Glutamatergic neuron (in vitro differentiated cells): ENCODE results near the gene PRR7. TPM values are rescaled to one million over a fixed set of nuclear protein-coding genes. Genes with fewer than 3 reads are reported as not detected.

Experiments
- DNase-seq: peaks from one replicate; pipeline ENCODE4 v3.0.0; 2022
- H3K27ac Mint-ChIP-seq: one replicate; pipeline ENCODE4 v1.8.0; 2020; ENCODE audit warnings: mild to moderate bottlenecking, mixed read lengths, inconsistent platforms; ENCODE audit not compliant: unreplicated experiment
- H3K27me3 Mint-ChIP-seq: one replicate; pipeline ENCODE4 v1.8.0; 2020; ENCODE audit warnings: mild to moderate bottlenecking, moderate library complexity, mixed read lengths, inconsistent platforms; ENCODE audit not compliant: unreplicated experiment
- H3K36me3 Mint-ChIP-seq: one replicate; pipeline ENCODE4 v1.8.0; 2020; ENCODE audit warnings: mild to moderate bottlenecking, mixed read lengths, inconsistent platforms; ENCODE audit not compliant: unreplicated experiment
- H3K4me1 Mint-ChIP-seq: one replicate; pipeline ENCODE4 v1.8.0; 2020; ENCODE audit warnings: mild to moderate bottlenecking, low read depth, mixed read lengths, inconsistent platforms; ENCODE audit not compliant: unreplicated experiment
- H3K4me3 Mint-ChIP-seq: one replicate; pipeline ENCODE4 v1.8.0; 2020; ENCODE audit warnings: mild to moderate bottlenecking, mixed read lengths, inconsistent platforms; ENCODE audit not compliant: unreplicated experiment
- H3K9me3 Mint-ChIP-seq: one replicate; pipeline ENCODE4 v1.8.0; 2020; ENCODE audit warnings: mild to moderate bottlenecking, moderate library complexity, mixed read lengths, inconsistent platforms; ENCODE audit not compliant: unreplicated experiment
- CTCF ChIP-seq: fragments of 200-600 bp; sonication (generic); IDR thresholded peaks from one replicate; pipeline ENCODE4 v1.5.0; 2021; ENCODE audit not compliant: partially characterized antibody, unreplicated experiment
- total RNA-seq: library from RNA; stranded (reverse); fragmentation: NEBNext Ultra II Directional; extraction: Animal tissue kit (Norgen Biotek cat#: 25700); gene quantifications from one replicate; pipeline ENCODE4 v1.2.1, GENCODE V29; 2021; ENCODE audit not compliant: unreplicated experiment

Gene PRR7
- total RNA-seq, 1 donor from 2014 or later: 4.1 TPM

- peak; percentile 47 for DNase-seq
- H3K4me3 Mint-ChIP-seq: peak overlapping the region; percentile 92
- H3K9me3 Mint-ChIP-seq: peaks cover 6% of the 10 kb centered on the region
- H3K36me3 Mint-ChIP-seq: no peaks in the 10 kb centered on the region
- H3K27me3 Mint-ChIP-seq: peaks cover 9% of the 10 kb centered on the region
- peaks cover 4% of the 10 kb centered on the region for H3K4me1 Mint-ChIP-seq
- H3K27ac Mint-ChIP-seq: peak overlapping the region; percentile 90
- TF ChIP-seq CTCF: no peak
Measured at GRCh38 chr5:177403102-177403791, 43.4 kb upstream of the PRR7 start.

GRCh38 chr5:177403792-177404640 is 42.6 kb upstream of the PRR7 start:
- H3K27ac Mint-ChIP-seq: no peak overlapping the region
- peaks cover 4% of the 10 kb centered on the region for H3K4me1 Mint-ChIP-seq
- no peaks in the 10 kb centered on the region for H3K36me3 Mint-ChIP-seq
- H3K4me3 Mint-ChIP-seq: peak overlapping the region; percentile 92
- peaks cover 6% of the 10 kb centered on the region for H3K9me3 Mint-ChIP-seq
- TF ChIP-seq CTCF: peak; percentile 83
- peak; percentile 85 for DNase-seq
- peaks cover 14% of the 10 kb centered on the region for H3K27me3 Mint-ChIP-seq

- Mint-ChIP-seq H3K4me3 (peak overlapping the region; percentile 63), H3K27me3 (peaks cover 16% of the 10 kb centered on the region), H3K36me3 (no peaks in the 10 kb centered on the region), H3K27ac (no peak overlapping the region), H3K9me3 (peaks cover 8% of the 10 kb centered on the region), H3K4me1 (peaks cover 4% of the 10 kb centered on the region)
- DNase-seq: no peak
- no peak for TF ChIP-seq CTCF
Measured at GRCh38 chr5:177404641-177405179, 41.9 kb upstream of the PRR7 start.

GRCh38 chr5:177405312-177405711 is 41.3 kb upstream of the PRR7 start:
- no peak for TF ChIP-seq CTCF
- DNase-seq: no peak
- Mint-ChIP-seq H3K4me3 (peak overlapping the region; percentile 63), H3K27me3 (peaks cover 16% of the 10 kb centered on the region), H3K4me1 (peaks cover 4% of the 10 kb centered on the region), H3K27ac (no peak overlapping the region), H3K36me3 (no peaks in the 10 kb centered on the region), H3K9me3 (peaks cover 8% of the 10 kb centered on the region)
